Skeletal muscle cell (primary cell): ENCODE results near the gene CLSTN2.

ENCODE experiments used
- DNase-seq: peaks from one replicate; pipeline ENCODE4 v3.0.0-alpha.2; 2010; ENCODE audit warnings: low read depth
- H3K4me3 ChIP-seq: 2 replicates; pipeline ENCODE4 v1.5.1; 2011; ENCODE audit warnings: low read depth, mild to moderate bottlenecking, control low read depth, low read length, moderate library complexity

CLSTN2 gene

DNA sequence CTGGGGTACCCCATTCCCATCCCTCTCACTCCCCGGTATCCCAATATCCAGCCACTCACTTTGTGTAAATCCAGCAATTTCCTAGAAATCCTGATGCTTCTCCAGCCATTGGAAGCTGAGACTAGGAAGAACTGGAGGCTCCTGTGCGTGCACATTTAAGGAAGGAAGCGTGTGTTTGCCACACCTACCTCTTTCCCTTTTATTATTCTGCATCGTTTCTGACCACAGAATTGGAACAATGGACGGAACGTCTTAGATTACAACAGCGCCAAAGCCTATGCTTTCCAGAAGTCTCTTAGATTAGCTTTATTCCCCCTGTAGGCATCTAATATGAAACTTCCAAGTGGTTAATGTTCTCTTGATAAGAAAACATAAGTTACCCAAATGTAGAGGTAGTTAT is 508.1 kb downstream of the CLSTN2 start:
- DNase-seq = no peak
- H3K4me3 ChIP-seq = no peak overlapping the region

DNA sequence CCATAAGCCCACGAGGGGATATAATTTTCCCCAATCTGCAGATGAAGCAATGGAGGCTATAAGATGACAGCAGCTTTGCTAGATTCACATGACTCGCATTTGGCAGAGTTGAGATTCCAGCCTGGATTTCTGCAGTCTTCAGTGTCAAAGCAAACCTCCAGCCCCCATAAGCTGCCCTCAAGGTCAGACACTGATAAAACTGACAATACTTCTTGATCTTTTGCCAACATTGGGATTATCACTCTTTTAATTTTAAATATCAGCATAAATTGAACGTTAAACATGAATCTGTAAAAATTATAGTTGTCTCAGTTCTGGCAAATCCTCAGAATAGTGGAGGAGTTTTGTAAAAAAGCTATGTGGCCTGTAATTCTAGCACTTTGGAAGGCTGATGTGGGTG is 508.8 kb downstream of the CLSTN2 start:
- no peak for DNase-seq
- no peak overlapping the region for H3K4me3 ChIP-seq

DNA sequence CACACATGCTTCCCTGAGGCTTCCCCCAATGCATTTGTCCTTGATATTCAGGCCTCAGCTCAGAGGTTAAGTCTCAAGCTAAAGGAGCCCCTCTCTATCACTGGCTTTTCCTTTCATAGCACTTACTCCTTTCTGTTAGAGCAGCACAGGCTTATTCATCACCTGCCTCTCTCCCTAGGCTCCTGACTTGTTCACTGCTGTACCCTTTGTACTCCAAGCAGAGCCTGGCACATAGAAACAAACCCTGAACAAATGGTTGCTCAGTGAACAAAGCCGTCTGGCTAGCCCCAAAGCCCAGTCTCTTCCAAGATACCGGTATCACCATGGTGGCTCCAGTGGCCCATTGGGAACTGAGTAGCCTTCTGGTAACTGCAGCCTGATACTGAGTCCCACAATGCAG is 511.7 kb downstream of the CLSTN2 start:
- H3K4me3 ChIP-seq = no peak overlapping the region
- DNase-seq = no peak

DNA sequence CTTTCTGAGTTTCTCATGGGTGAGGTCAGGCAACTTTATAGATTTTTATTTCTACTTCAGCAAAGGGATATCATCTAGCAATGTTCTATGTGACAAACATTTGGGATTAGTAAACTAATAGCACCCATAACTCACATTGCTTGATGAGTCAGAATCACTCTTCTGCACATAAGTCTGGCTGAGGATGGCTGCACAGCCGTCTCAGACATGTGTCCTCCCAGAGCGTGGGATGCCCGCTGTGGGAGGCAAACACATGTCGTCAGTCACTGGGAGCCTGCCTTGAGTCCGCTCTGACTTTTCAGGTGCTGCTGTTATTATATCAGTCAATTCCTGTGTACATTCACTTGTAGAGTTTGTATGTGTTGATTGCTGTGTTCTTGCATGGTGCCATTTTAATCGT is 512.2 kb downstream of the CLSTN2 start:
- no peak overlapping the region for H3K4me3 ChIP-seq
- no peak for DNase-seq

DNA sequence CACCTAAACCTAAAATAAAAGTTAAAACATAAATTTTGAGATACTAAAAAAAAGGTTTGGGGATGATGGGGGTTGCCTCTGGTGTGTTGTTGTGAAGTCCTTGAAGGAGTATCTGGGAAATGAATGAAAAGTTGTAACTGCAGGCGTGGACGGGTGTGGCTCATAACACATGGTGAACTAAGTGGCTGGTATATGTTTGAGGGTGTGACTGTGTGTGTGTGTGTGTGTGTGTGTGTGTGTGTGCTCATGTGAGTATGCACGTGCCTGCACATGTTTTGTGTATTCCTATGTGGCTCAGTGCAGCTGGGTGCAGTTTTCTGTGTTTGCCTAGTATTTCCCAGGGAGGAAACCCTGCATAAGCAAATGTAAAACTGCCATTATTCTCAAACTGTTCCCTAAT is 513.0 kb downstream of the CLSTN2 start:
- DNase-seq = no peak

DNA sequence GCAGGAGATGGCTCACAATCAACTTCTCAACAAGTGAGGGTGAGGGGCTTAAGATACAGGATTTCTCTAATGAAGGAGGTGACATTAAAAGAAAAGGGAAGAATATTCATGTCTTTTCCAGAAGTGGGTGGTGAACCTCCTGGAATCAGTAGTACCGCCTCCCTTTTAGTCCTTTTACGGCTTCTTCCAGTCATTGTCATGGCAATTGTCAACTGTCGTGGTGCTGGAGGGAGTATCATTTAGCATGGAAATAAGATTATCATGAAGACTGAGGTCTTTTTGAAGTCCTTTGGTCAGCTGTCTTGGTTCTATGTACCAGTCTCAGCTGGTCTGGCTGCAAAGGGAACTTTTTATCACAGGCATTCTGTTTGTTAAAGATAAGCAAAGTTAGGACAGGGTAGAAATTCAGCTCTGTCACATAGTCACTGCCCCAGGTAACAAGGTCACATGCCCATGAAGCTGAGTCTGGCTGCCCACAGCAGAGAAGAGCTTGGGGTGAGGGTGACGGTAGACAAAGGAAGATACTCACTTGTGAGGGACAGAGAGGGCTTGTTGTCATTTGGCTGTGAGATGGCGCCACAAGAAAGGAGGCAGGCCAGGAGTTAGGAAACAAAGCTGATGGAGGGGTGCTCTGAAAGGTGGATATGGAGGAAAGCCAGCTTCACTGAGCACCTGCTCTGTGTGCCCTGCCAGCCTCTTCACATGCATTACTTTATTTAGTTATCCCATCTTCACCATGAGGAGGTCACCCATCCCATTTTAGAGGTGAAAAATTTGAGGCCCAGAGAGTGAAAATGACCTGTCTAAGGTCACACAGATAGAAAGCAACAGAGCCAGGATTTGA is 514.6 kb downstream of the CLSTN2 start:
- no peak overlapping the region for H3K4me3 ChIP-seq
- no peak for DNase-seq

More for the DNA sequence above, 513.0 kb downstream of the CLSTN2 start:
- no peak overlapping the region for H3K4me3 ChIP-seq

DNA sequence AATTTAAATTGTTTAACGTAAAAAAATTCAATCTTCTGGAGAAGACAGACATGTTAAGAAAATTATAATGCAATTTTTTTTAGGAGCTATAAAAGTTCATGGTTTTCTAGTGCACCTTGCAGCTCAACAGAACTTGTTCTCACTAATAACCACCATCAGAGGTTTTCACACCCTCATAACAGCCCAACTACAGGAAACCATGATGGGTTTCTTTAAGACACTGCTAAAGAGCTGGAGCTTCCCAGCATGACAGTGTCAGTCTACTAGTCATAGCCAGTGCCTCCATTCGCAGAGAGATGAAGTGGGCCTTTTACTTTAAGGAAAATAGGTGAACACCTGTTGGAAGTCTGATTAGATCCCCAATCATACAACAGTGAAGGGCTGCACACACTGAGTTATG is 518.8 kb downstream of the CLSTN2 start:
- no peak for DNase-seq
- H3K4me3 ChIP-seq = no peak overlapping the region

DNA sequence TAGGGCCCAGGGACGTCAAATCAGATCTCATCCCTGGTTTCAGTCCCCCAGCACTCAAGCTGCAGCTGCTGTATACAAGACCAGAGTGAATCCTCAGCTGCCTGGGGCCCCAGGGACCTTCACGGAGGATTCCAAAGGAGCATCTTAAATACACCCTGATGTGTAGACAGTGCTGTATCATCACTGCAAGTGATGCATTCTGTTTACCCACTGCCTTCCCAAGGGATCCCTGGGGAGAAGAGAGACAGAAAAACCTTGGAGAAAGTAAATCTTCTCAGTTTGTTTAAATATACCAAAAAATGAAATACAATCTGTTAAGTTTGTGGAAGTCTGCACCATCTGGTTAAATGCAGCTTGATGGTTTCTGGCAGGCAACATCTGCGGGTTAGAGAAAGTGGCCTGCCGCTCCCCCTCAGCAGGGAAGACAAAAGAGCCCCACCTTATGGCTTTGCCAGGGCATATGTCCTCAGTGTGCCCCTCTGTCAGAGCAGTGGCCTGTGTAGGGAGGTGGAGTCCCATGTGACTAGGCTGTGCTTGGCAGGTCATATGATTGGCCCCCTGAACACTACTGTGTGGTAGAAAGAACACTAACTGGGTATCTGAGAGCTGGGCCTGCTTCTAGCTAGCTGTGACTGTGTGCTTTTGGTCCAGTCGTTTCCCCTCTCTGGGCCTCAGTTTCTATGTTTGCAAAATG is 520.7 kb downstream of the CLSTN2 start:
- no peak overlapping the region for H3K4me3 ChIP-seq

DNA sequence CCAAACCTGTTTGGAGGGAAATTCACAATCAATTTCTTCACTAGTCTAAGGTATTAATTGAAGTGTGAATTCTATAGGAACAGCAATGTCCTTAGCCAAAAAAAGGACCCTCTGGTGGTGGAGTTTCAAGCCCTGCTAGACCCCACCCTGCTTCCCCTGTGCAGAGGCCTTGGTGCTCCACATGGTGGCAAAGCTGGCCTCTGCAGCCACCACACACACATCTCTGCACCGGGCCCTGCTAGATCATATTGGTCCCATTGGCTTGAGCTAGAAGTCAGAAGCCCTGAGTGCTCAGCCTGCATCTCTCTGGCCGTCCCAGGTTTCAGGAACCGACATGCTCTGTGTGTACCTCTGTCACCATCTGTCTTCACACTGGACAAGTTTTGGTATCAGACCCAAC is 522.0 kb downstream of the CLSTN2 start:
- no peak for DNase-seq
- H3K4me3 ChIP-seq = no peak overlapping the region

More for the DNA sequence above, 520.7 kb downstream of the CLSTN2 start:
- DNase-seq = peak; percentile 30

DNA sequence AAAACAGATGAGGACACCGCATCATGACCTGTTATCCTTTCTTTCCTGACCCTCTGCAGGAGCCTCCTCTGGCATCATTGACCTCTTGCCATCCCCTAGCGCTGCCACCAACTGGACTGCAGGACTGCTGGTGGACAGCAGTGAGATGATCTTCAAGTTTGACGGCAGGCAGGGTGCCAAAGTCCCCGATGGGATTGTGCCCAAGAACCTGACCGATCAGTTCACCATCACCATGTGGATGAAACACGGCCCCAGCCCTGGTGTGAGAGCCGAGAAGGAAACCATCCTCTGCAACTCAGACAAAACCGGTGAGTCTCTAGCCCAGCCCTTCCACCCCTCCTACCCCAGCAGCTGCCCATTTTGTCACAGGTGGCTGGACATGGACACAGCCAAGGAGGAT is 524.5 kb downstream of the CLSTN2 start:
- H3K4me3 ChIP-seq = no peak overlapping the region
- no peak for DNase-seq

DNA sequence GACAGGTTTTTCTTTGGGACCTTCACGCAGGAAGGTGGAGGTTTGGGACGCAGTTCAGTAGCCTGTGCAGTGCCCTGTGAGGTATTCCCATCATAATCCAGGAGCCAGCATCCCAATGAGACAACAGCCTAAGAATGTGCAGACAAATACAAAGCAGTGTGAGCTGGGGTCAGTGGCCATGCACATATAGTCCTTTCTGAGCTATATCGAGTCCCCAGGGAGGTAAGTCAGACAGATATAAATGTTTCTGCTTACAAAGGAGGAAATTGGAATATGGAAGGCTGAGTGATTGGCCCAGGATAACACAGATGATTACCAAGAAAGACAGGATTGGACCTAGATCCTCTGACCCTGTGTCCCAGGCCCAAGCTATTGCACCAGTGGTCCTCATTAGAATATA is 526.3 kb downstream of the CLSTN2 start:
- DNase-seq = no peak

DNA sequence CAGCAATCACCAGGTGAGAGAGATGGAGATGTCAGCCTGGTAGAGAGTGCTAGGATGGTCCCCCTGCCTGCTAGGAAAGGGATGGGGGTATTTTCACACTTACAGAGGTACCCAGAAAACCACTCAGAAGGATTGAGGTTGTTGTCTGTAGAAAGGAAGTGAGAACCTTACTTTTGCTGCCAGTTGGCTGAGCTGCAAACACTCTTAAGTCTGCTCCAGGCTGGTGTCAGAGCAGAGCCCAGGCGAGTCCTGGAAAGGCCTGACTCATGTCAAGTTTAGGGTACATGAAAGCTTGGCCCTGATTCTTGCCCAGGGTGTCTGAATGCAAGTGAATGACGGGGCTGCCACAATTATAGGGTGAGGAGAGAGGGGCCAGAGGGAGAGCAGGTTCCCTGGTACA is 528.4 kb downstream of the CLSTN2 start:
- no peak for DNase-seq
- H3K4me3 ChIP-seq = no peak overlapping the region

More for the DNA sequence above, 526.3 kb downstream of the CLSTN2 start:
- H3K4me3 ChIP-seq = no peak overlapping the region

DNA sequence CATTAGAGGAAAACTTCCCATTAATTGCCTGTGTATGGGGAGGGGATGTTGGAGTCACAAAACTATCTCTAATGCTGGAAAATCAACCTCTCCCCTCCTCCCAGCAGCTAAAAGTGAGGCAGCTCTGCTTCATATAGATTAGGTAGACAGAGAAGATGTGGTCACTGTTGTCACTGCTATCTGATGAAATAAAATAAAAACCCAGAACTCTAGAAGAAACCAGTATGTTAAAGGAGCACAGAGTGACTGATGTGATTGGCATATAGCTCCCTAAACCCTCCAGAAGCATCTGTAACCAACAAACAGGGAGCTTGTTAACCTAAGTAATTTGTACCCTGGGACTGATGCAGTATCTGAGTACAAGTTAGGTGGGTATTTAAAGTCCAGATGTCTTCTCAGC is 531.0 kb downstream of the CLSTN2 start:
- no peak for DNase-seq
- no peak overlapping the region for H3K4me3 ChIP-seq

DNA sequence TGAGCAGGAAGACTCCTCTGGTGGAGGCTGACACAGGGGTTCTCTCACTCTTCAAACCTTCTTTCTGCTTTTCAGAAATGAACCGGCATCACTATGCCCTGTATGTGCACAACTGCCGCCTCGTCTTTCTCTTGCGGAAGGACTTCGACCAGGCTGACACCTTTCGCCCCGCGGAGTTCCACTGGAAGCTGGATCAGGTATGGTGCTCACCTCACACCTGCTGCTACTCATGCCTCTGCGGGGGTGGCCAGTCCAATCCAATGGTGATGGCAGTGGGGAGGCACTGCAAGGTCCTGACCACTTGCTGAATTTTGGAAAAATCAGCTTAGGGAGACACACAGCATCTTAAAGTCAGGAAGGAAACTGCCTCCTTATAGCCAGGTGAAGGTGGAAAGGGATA is 531.5 kb downstream of the CLSTN2 start:
- H3K4me3 ChIP-seq = no peak overlapping the region
- no peak for DNase-seq

DNA sequence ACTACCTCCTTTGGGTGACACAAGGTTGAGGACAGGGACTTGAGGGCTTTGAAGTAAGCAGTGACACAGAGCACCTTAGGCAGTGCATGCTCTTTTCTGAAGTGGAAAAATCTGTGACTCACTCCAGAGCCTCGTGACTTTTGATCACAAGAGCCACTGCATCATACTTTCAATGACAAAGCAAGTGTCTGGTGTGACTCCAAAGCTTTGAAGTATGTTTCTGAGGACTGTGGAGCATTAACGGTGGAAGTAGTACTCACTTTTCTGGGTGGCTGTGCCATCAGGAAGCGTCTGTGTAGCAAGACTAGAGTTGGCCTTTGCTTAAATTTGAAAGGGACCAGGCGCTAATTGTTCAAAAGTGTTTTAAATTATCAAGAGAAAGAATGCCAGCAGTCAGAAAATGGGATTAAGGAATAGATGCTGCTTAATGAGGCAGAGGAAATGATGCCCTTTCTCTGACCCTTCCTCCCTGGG is 532.2 kb downstream of the CLSTN2 start:
- H3K4me3 ChIP-seq = no peak overlapping the region
- no peak for DNase-seq

DNA sequence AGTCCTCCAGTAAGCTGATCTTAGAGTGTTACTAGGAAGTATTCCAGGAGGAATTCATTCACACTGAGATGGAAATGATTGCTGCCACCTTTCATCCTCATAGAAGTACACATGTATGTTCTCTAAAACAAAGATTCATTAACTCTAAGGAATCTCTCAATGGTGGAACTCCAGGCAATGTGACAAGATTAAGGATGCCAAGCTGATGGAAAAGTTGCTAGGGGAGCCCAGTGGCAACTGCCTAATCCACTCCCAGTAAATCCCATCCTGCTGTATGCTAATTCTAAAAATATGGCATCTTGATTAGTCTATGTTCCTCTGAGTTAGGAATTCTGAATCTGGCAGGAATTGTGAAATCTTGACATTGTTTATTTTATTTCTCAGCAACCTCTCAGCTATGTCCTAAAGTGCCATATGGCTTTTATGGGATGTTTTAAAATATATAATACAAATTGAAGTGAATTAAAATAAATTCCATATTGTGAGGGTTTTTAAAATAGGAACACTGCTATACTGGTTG is 532.9 kb downstream of the CLSTN2 start:
- no peak for DNase-seq
- H3K4me3 ChIP-seq = no peak overlapping the region

DNA sequence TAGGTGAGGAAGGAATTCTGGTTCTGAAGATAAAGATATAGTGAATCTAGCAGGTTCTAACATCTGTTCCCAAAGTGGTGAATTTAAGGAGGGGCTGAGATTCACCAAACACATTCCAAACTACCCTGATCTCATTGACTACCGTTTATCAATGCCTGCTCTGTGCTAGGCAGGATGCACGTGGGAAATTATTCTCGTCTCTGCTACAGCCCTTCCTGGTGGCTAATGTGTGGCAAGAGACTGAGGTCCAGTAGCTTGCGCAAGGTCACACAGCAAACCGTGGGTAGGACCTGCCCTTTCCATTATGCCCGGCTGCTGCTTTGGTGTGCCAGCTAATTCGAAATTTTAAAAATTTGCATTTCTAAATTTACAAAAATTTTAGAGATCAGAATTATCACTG is 533.4 kb downstream of the CLSTN2 start:
- no peak for DNase-seq
- H3K4me3 ChIP-seq = no peak overlapping the region

DNA sequence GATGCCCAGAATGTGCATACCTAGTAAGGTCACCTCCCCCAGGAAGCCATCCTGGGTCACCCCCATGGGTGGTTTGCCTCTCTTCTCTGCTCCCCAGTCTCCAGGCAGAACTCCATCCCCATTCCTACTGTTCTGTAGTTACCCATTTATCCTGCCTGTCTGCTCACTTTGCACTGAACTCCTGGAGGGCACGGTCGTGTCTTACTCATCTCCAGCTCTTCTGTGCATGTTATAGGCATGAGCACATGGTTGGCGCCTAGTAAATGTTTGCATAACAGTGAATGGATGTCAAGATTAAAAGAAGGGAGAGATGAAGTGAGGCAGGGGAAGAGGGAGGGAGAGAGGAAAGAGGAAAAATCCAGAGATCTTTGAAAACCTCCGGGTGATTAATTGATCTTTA is 534.5 kb downstream of the CLSTN2 start:
- H3K4me3 ChIP-seq = no peak overlapping the region
- DNase-seq = peak; percentile 34

DNA sequence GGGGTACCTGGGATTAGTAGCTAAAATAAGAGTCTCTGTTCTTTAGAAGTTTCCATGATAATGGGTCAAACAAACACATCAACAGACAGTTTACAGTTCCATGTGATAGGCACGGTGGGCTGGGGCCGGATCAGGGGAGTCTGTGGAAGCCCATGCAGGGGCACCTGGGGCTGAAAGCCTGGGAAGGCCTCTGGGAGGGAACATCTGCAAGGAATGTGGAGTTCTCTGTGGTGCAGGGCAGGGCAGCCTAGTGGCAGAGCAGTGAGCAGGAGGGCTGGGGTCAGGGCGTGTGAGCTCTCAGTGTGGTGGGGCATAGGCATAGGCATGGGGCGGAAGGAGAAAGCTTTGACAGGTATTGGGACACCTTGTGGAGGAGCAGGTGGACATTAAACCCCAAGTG is 535.2 kb downstream of the CLSTN2 start:
- no peak overlapping the region for H3K4me3 ChIP-seq
- no peak for DNase-seq

DNA sequence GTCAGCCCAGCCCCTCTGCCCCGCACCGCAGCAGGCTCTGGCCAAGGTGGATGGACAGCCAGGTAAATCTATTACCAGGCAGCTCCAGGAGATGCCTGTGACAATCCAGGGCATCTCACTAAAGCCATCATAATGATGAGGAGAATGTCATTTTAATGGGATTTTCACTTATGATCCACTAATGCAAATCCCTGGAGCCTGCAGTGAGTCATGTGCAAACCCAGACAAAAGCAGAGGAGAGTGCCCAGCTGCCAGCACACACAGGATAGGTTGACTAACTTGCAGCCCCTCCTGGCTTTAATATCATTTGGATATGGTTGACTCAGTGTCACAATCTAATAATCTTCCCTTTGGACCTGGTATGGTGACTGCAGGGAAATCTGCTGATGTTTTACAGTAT is 536.0 kb downstream of the CLSTN2 start:
- no peak overlapping the region for H3K4me3 ChIP-seq
- no peak for DNase-seq
